HG02885 (cell line): ENCODE results near the gene KIAA1958.
"Not testable (repeated sequence)": the region's sequence is repeated elsewhere in the genome, so short reads cannot be mapped to it uniquely, and the experiment has no call there.

Source experiments
- ATAC-seq: cut with Tn5 transposase; IDR thresholded peaks from one replicate; pipeline ENCODE4 v1.9.1; 2021; ENCODE audit warnings: mild to moderate bottlenecking; ENCODE audit not compliant: unreplicated experiment, poor library complexity

KIAA1958 gene

DNA sequence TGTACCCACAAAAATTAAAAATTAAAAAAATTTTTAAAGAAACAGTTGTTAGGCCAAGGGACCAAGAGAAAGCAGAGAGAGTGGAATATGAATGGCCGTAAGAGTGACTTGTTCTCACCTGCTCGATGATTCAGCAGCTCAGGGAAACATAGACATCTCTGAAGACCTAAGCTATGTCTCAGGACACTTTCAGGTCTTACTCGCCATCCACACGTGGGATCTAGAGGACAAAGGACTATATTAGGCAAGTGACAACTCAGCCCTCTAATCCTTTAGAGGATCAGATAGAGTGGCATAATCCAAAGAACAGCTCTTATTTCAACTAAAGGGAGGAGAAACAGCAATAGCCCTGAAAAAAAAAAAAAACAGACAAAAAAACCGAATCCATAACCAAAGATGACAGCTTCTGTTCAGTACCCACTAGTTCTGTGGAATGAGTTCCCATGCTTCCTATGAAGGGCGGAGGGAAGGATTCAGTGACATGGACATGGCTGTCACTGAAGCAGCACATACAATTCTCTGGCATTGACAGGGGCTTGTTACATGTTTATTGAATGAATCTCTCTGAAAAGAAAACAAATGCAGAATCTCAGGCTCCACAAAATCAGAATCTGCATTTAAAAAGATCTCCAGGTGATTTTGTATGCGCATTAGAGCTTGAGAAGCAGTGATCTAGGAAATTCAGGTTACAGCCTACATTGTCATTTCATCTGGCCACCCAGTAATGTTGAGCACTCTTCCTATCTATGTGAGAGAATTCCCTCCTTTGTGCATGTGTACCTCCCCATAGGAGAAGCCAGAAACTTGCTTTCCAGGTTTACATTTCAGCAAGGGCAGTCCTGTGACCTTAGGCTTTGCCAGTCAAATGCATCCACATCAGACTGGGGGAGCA is 96.0 kb downstream of the KIAA1958 start:
- no peak for ATAC-seq

GRCh38 chr9:112586599-112587155 is 100.0 kb downstream of the KIAA1958 start:
- no peak for ATAC-seq

- not testable (repeated sequence) for ATAC-seq
These were observed 105.2 kb downstream of the KIAA1958 start for GRCh38 chr9:112591875-112592274.

- ATAC-seq = no peak
These were observed 113.1 kb downstream of the KIAA1958 start for GRCh38 chr9:112599732-112600131.

DNA sequence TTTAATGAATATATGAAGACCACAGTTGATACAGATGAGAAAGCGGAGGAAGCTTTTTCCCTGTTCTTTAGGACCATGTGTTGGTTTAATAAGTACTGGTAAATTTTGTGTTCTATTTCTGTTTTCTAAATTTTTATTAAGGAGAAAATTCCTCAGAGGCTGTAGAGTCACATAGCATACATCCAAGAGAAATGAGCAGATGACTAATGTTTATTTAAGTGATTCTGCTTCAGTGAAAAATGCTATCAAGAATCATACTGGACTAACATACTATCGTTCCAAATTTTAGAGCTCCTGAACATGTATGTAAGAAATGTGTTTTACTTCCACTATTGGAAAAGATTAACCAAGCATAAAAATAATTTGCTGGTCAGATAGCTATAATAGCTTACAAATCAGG is 115.0 kb downstream of the KIAA1958 start:
- no peak for ATAC-seq

DNA sequence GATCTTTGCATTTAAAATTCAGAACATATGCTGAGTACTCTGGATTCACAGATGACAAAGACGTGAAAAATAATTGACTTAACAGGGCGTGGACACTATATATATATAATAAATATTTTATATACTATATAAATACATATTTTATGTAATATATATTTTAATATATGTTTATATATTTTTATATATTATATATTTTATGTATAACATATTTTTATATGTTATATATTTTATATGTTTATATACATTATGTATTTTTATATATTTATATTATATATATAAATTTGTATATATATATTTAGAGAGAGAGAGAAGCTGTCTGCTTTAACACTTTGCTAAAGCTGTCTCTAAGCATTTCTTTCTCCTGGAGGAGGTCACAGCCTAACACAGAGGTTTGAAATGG is 118.2 kb downstream of the KIAA1958 start:
- ATAC-seq = no peak

GRCh38 chr9:112605518-112605917 is 118.9 kb downstream of the KIAA1958 start:
- peak; percentile 91 for ATAC-seq

GRCh38 chr9:112605963-112606699 is 119.5 kb downstream of the KIAA1958 start:
- ATAC-seq = peak; percentile 34

DNA sequence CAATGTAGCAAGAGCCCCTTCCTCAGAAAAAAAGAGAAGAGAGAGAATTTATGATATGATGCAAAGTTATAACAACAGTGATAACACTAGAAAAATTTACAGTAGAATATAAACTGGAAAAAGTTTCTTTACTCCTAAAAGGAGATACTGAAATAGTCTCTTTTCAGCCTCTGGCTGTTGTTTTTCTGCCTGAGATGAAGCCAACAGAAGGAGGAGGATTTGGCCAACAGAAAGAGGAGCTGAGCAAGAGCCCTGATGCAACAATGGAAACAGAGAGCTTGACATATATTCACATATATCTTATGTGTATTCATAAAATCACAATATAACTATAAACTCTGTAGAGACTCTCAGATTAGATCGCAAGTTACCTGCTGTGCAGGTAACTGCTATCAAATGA is 122.2 kb downstream of the KIAA1958 start:
- ATAC-seq = no peak

DNA sequence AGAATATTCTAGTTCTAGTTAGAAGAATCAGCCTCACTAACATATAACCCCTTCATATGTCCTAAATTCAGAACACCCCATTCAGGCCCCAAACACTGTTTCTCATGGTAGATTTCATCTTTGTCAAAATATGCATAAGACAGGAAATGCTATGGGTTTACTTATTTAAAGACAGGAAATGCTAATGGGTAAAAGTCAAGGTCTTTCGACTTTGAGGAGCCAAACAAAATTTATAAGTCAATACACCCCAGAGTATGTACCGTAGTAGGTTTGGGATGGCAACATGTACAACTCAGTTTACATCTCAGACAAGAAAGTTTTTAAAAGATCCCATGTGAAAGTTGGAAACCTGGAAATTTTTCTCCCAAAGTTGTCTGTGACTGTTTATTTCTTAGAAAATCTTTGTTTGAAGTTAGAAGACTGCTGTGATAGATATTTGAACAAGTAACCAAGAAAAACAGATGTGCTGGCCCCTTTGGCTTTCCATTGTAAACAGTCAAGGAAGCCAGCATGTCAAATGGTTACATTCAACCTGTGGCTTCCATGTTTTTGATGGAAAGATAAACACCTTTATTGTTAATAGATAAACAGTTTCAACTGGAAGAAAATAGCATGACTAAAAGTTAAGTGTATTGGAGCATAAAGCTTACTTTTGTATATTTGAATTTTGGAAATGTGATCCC is 129.1 kb downstream of the KIAA1958 start:
- ATAC-seq = no peak

- ATAC-seq = no peak
These were observed 130.7 kb downstream of the KIAA1958 start for GRCh38 chr9:112617371-112617770.

GRCh38 chr9:112618385-112619009 is 131.9 kb downstream of the KIAA1958 start:
- ATAC-seq = no peak

GRCh38 chr9:112620388-112620787 is 133.8 kb downstream of the KIAA1958 start:
- ATAC-seq = no peak

- no peak for ATAC-seq
These were observed 134.5 kb downstream of the KIAA1958 start for GRCh38 chr9:112621018-112621655.

DNA sequence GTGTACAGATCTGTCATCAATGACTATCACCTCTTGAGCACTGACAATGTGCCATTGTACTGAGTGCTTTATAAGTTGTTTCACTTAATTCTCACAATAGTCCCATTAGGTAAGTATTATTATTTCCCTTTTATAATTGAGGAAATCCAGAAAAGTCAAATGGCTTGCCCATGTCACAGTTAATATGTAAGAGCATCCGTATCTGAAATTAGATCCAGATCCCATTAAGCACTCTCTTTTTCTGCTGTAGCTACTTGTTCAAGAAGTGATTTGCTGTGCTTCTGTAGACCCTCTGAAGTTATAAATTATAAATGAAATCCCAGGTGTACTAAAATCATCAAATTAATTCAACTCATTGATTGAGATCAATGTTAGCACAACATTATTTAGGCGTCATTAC is 136.6 kb downstream of the KIAA1958 start:
- ATAC-seq = no peak

DNA sequence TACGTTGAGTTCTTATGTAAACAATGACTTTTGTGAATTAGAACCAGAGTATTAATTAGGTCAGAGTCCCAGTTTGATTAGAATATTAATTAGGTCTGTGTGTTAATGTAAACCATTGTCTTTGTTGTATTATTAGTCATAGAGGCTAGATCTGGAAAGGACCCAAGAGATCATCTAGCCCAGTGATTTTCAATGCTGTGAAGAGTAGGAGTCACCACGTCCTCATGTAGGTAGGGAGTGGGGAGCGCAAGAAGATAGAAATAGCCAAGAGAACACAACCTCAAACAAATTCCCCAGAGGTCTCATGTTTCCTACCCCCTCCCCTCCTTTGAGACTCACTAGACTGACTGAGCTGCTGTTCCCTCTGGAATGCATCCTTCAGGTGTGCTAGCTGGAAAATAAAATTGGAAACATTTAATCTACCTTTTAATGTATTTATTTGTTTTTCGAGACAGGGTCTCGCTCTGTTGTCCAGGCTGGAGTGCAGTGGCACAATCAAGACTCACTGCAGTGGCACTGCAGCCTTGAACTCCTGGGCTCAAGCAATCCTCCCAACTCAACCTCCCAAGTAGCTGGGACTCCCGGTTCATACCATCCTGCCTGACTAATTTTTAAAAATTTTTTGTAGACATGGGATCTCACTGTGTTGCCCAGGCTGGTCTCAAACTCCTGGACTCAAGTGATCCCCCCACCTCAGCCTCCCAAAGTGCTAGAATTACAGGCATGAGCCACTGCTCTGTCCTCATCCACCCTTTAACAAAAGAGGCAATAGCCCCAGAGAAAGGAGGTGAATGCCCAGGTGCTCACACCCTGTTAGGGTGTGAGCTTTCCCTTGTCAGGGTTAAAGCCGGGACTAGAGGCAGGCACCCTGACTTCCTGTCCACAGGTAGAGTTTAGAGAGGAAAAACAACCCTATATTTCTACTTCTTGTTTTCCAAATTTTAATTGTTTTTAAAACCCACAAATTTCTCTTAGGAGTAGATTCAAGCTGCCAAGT is 138.4 kb downstream of the KIAA1958 start:
- no peak for ATAC-seq

GRCh38 chr9:112629671-112630485 is 143.3 kb downstream of the KIAA1958 start:
- ATAC-seq = no peak
